Gastroesophageal sphincter (tissue), 3 donors: Measurements from ENCODE around the gene MRPL52.

Experiments used
- CTCF ChIP-seq, 4 experiments: fragments of 200-600 bp in 2 of 4; fragments of 450-650 bp in 2 of 4; sonication (generic) in 1 of 4; IDR thresholded peaks; one replicate each; pipeline ENCODE4 v1.5.1; 2017 to 2019; ENCODE audit warnings: antibody characterized with exemption in 4 of 4, mild to moderate bottlenecking in 2 of 4, moderate library complexity in 2 of 4
- POLR2A ChIP-seq, 2 donors: fragments of 450-650 bp; IDR thresholded peaks; one replicate each; pipeline ENCODE4 v1.6.1; 2017; ENCODE audit warnings: antibody characterized with exemption in 2 of 2, mild to moderate bottlenecking in 2 of 2, moderate library complexity in 1 of 2
- POLR2AphosphoS5 ChIP-seq: sonication (generic); formaldehyde crosslinking; IDR thresholded peaks from one replicate; pipeline ENCODE4 v1.6.1; 2017; ENCODE audit warnings: antibody characterized with exemption

GRCh38 chr14:22877000-22877501, 47.4 kb downstream of the MRPL52 start:
- no peak for TF ChIP-seq CTCF (IDR thresholded peaks at IDR 0.05)
- TF ChIP-seq POLR2A (IDR thresholded peaks at IDR 0.05) = peak in 1 of 2 donors; percentile 3
- TF ChIP-seq POLR2AphosphoS5 = no peak
